ENCODE measurements around the gene RTN4RL1. TPM values are rescaled to one million over a fixed set of nuclear protein-coding genes. Genes with fewer than 3 reads are reported as not detected.
A peak's percentile ranks its signal among the peaks of the same experiment; 100 is the strongest.

RTN4RL1 gene
- total and polyA plus RNA-seq, 2 of the 13 experiments (the other 11 are each of a cell fraction or from before 2014, with no cell fraction given), result 0.01 TPM; not detected in 1

- peak; percentile 81 for TF ChIP-seq THRA (CRISPR knock-in tag; IDR thresholded peaks at IDR 0.05; ENCODE audit: borderline replicate concordance)
- TF ChIP-seq ZBTB38 (CRISPR knock-in tag; IDR thresholded peaks at IDR 0.05), result peak; percentile 49; the same call in 1 of the 2 replicates
- peak; percentile 50; the same call in 1 of the 2 replicates for TF ChIP-seq AKNA (CRISPR knock-in tag; IDR thresholded peaks at IDR 0.05; ENCODE audit: borderline replicate concordance)
- 0 out of 2 replicates have a peak, but pooled peaks have one; percentile 36 for TF ChIP-seq HMG20B (CRISPR knock-in tag; conservative IDR thresholded peaks at IDR 0.05)
- TF ChIP-seq FLYWCH1 (CRISPR knock-in tag; IDR thresholded peaks at IDR 0.05), result no peak
- no peak for TF ChIP-seq ZNF770 (CRISPR knock-in tag; IDR thresholded peaks at IDR 0.05)
- peak; percentile 73; the same call in 1 of the 2 replicates for TF ChIP-seq FOXC1 (CRISPR knock-in tag; IDR thresholded peaks at IDR 0.05; ENCODE audit: borderline replicate concordance)
- TF ChIP-seq ZSCAN29 (CRISPR knock-in tag; conservative IDR thresholded peaks at IDR 0.05), result no peak
- no peak for TF ChIP-seq MZF1 (CRISPR knock-in tag; IDR thresholded peaks at IDR 0.05; ENCODE audit: borderline replicate concordance)
- peak; percentile 85 for TF ChIP-seq KDM5B (CRISPR knock-in tag; IDR thresholded peaks at IDR 0.05; ENCODE audit: borderline replicate concordance)
- no peak for TF ChIP-seq KLF9 (CRISPR knock-in tag; IDR thresholded peaks at IDR 0.05; ENCODE audit: low read depth)
- no peak for TF ChIP-seq ZNF577 (CRISPR knock-in tag; IDR thresholded peaks at IDR 0.05; ENCODE audit: borderline replicate concordance, low read depth)
- 0 out of 2 replicates have a peak, but pooled peaks have one; percentile 42 for TF ChIP-seq CERS6 (CRISPR knock-in tag; IDR thresholded peaks at IDR 0.05)
- no peak for TF ChIP-seq CHD4 (IDR thresholded peaks at IDR 0.05; ENCODE audit: borderline replicate concordance, low read length)
These were observed 5.0 kb upstream of the RTN4RL1 start, which contains the start of gene DPH1 (continued) for GRCh38 chr17:2029911-2030778.

Measured in HepG2 (cell line).